ENCODE measurements around the gene ARHGAP42. TPM values are rescaled to one million over a fixed set of nuclear protein-coding genes. Genes with fewer than 3 reads are reported as not detected.

The ARHGAP42 gene
- total and polyA plus RNA-seq, 3 donors from 2014 or later = 9.8 to 12.1 (median 10.4) TPM

DNA sequence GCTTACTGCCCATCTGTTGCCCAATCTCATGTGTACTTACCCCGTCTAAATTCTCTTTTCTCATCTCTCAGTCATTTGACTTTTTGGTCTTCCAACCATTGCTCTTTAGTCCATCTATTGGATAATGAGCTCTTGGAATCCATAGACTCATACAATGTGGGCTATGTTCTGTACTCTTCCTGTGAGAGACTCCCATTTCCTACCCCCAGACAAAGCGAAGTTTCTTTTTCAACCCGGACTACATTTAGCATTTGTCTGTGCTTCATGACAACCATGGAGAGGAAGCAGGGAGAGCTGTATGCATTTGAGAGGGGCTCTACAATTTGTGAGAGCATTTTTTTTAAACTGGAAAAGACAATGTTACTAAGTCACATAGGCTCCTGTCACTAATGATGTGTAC, 4.0 kb upstream of the ARHGAP42 start:
- no peak for DNase-seq
- 79 to 84% methylated on average over 3 of the region's 3 CpGs for WGBS, 2 donors
- no peaks in the 10 kb centered on the region for H3K27me3 ChIP-seq
- no peaks in the 10 kb centered on the region for H3K4me1 ChIP-seq
- H3K36me3 ChIP-seq (ENCODE audit: low read depth, missing control alignments) = no peaks in the 10 kb centered on the region
- intact Hi-C loops (cut with DNase I; ENCODE audit: low total_unique reads) = loop anchor here (5.0 to 10.0 kb wide), 2 partner anchors 172 to 249 kb away; no protein-coding TSS in a partner anchor
- no peak overlapping the region for H3K27ac ChIP-seq
- TF ChIP-seq POLR2A (IDR thresholded peaks at IDR 0.05) = no peak
- TF ChIP-seq, protein P1, sequence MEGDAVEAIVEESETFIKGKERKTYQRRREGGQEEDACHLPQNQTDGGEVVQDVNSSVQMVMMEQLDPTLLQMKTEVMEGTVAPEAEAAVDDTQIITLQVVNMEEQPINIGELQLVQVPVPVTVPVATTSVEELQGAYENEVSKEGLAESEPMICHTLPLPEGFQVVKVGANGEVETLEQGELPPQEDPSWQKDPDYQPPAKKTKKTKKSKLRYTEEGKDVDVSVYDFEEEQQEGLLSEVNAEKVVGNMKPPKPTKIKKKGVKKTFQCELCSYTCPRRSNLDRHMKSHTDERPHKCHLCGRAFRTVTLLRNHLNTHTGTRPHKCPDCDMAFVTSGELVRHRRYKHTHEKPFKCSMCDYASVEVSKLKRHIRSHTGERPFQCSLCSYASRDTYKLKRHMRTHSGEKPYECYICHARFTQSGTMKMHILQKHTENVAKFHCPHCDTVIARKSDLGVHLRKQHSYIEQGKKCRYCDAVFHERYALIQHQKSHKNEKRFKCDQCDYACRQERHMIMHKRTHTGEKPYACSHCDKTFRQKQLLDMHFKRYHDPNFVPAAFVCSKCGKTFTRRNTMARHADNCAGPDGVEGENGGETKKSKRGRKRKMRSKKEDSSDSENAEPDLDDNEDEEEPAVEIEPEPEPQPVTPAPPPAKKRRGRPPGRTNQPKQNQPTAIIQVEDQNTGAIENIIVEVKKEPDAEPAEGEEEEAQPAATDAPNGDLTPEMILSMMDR (IDR thresholded peaks at IDR 0.05) = no peak
- H3K9me3 ChIP-seq = no peaks in the 10 kb centered on the region
- H3K4me3 ChIP-seq = no peak overlapping the region

DNA sequence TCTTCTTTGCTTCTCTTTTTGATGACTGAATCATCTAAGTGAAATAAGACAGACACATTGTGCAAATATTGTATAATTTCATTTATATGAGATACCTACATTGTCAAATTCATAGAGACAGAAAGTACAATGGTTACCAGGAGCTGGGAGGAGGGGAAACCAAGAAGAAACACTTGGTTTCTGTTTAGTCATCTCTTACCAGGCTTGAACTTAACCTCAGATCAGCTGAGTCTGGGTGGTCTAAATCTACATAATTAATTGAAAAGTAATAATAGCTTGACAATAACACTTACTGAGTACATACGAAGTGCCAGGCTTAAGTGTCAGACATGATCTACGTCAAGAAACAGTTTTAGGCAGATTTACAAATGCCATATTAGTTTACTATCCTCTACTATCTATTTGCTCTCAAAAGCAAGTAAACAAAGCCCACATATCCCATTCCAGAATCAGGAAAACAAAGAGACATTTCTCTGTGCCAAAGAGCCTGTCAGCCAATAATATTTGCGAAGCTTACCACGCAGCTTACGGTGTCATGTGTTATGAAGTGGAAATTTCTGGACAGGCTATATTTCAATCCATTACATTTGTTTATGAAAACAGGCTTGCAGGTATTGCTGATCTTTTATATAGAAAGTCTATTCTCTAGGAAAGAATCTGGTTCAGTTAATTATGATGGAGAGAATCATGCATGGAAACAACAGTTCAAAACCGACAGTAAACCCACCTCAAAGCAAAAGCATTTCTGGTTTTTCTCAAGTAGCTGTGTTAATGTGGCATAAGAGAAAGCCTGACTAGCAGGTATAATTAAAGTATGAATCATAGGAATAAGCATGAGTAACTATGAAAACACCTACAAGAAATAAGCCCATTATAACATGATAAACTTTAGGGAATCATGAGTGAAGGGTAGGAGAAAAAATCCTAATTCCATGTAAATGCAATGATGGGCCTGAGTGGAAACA, 2.7 kb upstream of the ARHGAP42 start:
- WGBS, 2 donors = 83 to 86% methylated on average over 6 of the region's 6 CpGs
- no peak overlapping the region for H3K27ac ChIP-seq

DNA sequence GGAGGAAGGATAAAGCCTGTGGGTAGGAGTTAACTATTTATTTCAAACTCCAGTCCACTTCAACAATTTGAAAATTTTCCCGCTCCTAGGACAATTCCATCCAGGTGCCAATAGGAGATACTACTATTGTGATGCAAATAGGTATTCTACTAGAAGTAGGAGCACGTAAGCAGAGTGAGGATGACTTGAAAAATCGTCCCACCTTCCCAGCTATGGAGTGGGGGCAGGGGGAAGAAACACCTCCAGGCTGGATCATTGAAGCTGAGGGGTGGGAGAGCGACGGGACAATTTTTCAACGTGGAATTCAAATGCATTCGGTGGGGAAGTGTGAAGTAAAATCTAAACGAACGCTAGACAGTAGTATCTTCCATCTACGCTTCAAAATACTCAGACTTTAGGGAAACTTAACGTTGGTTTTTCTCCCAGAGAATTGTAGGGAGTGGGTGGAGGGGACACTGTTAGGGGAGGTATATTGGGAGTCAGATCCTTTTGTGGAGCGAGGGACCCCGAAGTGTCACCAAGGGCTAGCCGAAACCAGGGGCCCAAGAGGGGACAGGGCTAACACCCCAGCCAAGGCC, 523 bp upstream of the ARHGAP42 start:
- Histone ChIP-seq H3K9me3 (no peaks in the 10 kb centered on the region), H3K4me3 (peak overlapping the region; percentile 76 to 77), H3K4me1 (no peaks in the 10 kb centered on the region), H3K27me3 (no peaks in the 10 kb centered on the region), H3K36me3 (ENCODE audit: low read depth, missing control alignments) (no peaks in the 10 kb centered on the region), H3K27ac (peak overlapping the region; percentile 79 to 82)
- 22 to 23% methylated on average over 14 of the region's 14 CpGs for WGBS, 2 donors
- intact Hi-C loops (cut with DNase I; ENCODE audit: low total_unique reads) = loop anchor here (10.0 kb wide), 1 partner anchor 168 kb away; no protein-coding TSS in a partner anchor
- DNase-seq = no peak
- TF ChIP-seq, protein P1 (IDR thresholded peaks at IDR 0.05) = no peak
- no peak for TF ChIP-seq POLR2A (IDR thresholded peaks at IDR 0.05)

More for the DNA sequence above, 2.7 kb upstream of the ARHGAP42 start:
- Histone ChIP-seq H3K36me3 (ENCODE audit: low read depth, missing control alignments) (no peaks in the 10 kb centered on the region), H3K4me1 (no peaks in the 10 kb centered on the region), H3K4me3 (no peak overlapping the region), H3K9me3 (no peaks in the 10 kb centered on the region), H3K27me3 (no peaks in the 10 kb centered on the region)
- intact Hi-C loops (cut with DNase I; ENCODE audit: low total_unique reads) = loop anchor here (5.0 to 10.0 kb wide), 2 partner anchors 170 to 248 kb away; no protein-coding TSS in a partner anchor
- DNase-seq = no peak
- TF ChIP-seq, protein P1 (IDR thresholded peaks at IDR 0.05) = no peak
- TF ChIP-seq POLR2A (IDR thresholded peaks at IDR 0.05) = no peak

DNA sequence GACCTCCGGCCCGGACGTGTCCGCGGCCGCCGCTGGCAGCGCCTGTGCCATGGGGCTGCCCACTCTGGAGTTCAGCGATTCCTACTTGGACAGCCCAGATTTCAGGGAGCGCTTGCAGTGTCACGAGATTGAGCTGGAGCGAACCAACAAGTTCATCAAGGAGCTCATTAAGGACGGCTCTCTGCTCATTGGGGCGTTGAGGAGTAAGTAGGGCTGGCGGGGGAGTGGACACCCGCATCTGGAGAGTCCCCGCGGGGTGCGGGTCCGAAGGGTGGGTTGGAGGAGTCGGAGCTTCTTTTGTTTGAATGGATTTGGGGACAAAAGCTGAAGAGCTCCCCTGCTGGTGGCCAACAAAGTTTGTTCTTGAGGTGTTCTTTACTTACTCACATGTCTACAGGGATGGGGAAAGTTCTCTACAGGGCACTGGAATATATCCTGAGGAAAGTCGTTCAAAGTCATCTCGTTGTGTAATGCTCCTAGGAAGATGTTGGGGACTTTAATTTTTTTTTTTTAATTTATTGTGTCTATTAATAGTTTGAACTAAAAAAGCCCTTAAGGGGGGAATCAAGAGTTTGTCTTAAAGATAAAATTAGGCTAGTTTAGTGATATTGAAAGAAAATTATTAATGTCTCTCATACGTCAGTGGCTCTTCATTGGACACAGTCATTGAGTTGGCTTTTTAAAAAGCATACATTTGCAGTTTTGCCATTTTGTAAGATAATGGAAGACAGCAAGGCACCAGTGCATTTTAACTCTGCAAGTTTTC, 725 bp downstream of the ARHGAP42 start:
- peak overlapping the region; percentile 76 to 77 for H3K4me3 ChIP-seq
- H3K27me3 ChIP-seq = no peaks in the 10 kb centered on the region
- H3K36me3 ChIP-seq (ENCODE audit: low read depth, missing control alignments) = no peaks in the 10 kb centered on the region
- no peaks in the 10 kb centered on the region for H3K9me3 ChIP-seq
- intact Hi-C loops (cut with DNase I; ENCODE audit: low total_unique reads) = loop anchor here (10.0 kb wide), 1 partner anchor 167 kb away; no protein-coding TSS in a partner anchor
- 1 to 3% methylated on average over 9 to 24 of the region's 24 CpGs for WGBS, 2 donors
- no peaks in the 10 kb centered on the region for H3K4me1 ChIP-seq
- H3K27ac ChIP-seq = peak overlapping the region; percentile 47 to 82
- DNase-seq = peak; percentile 75
- no peak for TF ChIP-seq POLR2A (IDR thresholded peaks at IDR 0.05)
- TF ChIP-seq, protein P1 (IDR thresholded peaks at IDR 0.05) = peak; percentile 23 to 70 (median 62)

Data from testis (tissue), 3 donors.